Sigmoid colon (tissue), 4 donors: ENCODE results near the gene CLRN3.

Source experiments
- EP300 ChIP-seq, 4 donors: sonication (generic); formaldehyde crosslinking; IDR thresholded peaks; one replicate each; pipeline ENCODE4 v1.6.1; 2017; ENCODE audit warnings: antibody characterized with exemption in 4 of 4
- POLR2A ChIP-seq, 2 donors: fragments of 450-650 bp; IDR thresholded peaks; one replicate each; pipeline ENCODE4 v1.6.1; 2016; ENCODE audit warnings: antibody characterized with exemption in 2 of 2, mild to moderate bottlenecking in 2 of 2, moderate library complexity in 2 of 2
- POLR2AphosphoS5 ChIP-seq, 4 donors: sonication (generic); formaldehyde crosslinking; IDR thresholded peaks; one replicate each; pipeline ENCODE4 v1.6.1; 2017; ENCODE audit warnings: antibody characterized with exemption in 4 of 4
- TF ChIP-seq, protein P1 (sequence below), 4 experiments: fragments of 450-650 bp in 3 of 4; fragments of 200-600 bp in 1 of 4; IDR thresholded peaks; one replicate each; pipeline ENCODE4 v1.5.1; 2016 to 2019; ENCODE audit warnings: antibody characterized with exemption in 4 of 4, mild to moderate bottlenecking in 3 of 4, moderate library complexity in 2 of 4

DNA sequence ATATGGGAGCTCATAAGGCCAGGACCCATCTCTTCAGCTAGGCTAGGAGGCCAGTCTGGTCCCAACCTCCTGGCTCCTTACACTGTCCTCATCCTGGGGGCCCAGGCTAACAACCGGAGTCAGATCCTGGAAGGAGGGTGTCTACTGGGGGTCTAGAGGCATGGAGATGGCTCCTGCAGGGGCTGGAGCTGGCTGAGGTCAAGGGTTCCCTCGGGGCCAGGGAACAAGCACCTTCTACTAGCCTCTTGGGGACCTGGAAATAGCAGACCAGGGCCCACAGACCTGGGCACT lies 37.2 kb downstream of the CLRN3 start:
- TF ChIP-seq, protein P1, sequence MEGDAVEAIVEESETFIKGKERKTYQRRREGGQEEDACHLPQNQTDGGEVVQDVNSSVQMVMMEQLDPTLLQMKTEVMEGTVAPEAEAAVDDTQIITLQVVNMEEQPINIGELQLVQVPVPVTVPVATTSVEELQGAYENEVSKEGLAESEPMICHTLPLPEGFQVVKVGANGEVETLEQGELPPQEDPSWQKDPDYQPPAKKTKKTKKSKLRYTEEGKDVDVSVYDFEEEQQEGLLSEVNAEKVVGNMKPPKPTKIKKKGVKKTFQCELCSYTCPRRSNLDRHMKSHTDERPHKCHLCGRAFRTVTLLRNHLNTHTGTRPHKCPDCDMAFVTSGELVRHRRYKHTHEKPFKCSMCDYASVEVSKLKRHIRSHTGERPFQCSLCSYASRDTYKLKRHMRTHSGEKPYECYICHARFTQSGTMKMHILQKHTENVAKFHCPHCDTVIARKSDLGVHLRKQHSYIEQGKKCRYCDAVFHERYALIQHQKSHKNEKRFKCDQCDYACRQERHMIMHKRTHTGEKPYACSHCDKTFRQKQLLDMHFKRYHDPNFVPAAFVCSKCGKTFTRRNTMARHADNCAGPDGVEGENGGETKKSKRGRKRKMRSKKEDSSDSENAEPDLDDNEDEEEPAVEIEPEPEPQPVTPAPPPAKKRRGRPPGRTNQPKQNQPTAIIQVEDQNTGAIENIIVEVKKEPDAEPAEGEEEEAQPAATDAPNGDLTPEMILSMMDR (IDR thresholded peaks at IDR 0.05): no peak
- no peak for TF ChIP-seq POLR2A (IDR thresholded peaks at IDR 0.05)
- TF ChIP-seq POLR2AphosphoS5 (IDR thresholded peaks at IDR 0.05): no peak
- no peak for TF ChIP-seq EP300 (IDR thresholded peaks at IDR 0.05)
